ENCODE results near the gene PARP1.

Gene PARP1

DNA sequence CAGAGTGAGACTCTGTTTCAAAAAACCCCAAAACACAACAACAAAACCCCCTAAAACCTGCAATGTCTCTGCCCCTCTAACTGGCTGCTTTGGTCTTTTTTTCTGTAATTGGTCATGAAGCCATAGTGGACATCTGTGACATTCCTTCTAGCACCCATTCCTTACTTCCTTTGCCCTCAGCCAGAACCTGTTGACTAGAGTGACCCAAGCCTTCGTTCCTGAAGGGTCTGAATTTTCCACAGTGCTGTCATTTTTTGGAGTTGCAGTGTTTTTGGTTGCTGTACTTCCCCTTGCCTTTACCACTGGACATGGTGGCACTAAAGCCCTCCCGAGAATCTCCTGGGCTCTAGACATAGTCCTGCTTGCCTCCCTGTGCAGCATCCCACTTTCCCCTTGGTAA, 50.5 kb downstream of the PARP1 start:
- Histone ChIP-seq H3K4me1 (ENCODE audit: control insufficient read depth, insufficient read depth, low read depth, low read length) (no peaks in the 10 kb centered on the region), H4K91ac (ENCODE audit: low read length) (no peak overlapping the region), H3K27ac (ENCODE audit: low read length, poor library complexity, severe bottlenecking) (no peak overlapping the region), H3K9ac (ENCODE audit: low read length) (no peak overlapping the region), H3K4me3 (ENCODE audit: insufficient read depth in 1 of 2, low read depth in 1 of 2, low read length in 2 of 2) (no peak overlapping the region), H3K9me3 (ENCODE audit: control insufficient read depth, low read length) (no peaks in the 10 kb centered on the region), H4K8ac (ENCODE audit: low read length) (no peak overlapping the region), H3K23ac (ENCODE audit: low read length in 2 of 2) (no peak overlapping the region), H3K27me3 (ENCODE audit: control insufficient read depth in 1 of 2, insufficient read depth in 1 of 2, low read length in 2 of 2) (no peaks in the 10 kb centered on the region), H3K36me3 (ENCODE audit: control insufficient read depth in 1 of 2, insufficient read depth in 2 of 2, low read depth in 1 of 2, low read length in 2 of 2) (peaks cover 38 to 43% of the 10 kb centered on the region in 2 experiments), H2AK5ac (ENCODE audit: low read length, severe bottlenecking) (no peak overlapping the region), H3K14ac (ENCODE audit: low read length in 2 of 2) (no peak overlapping the region), H3K4ac (ENCODE audit: low read depth in 1 of 2, low read length in 2 of 2) (no peak overlapping the region), H3K79me1 (replicated peaks; ENCODE audit: low read length, poor library complexity, severe bottlenecking) (peaks cover 2% of the 10 kb centered on the region), H2BK5ac (ENCODE audit: low read depth, low read length, poor library complexity, severe bottlenecking) (no peak overlapping the region), H2BK120ac (ENCODE audit: low read depth, low read length) (no peak overlapping the region), H2AFZ (ENCODE audit: low read depth, low read length) (no peak overlapping the region), H3K18ac (ENCODE audit: low read depth in 1 of 2, low read length in 2 of 2) (no peak overlapping the region), H2BK15ac (ENCODE audit: low read depth, poor library complexity, severe bottlenecking) (no peak overlapping the region), H2BK12ac (ENCODE audit: low read length in 2 of 2) (no peak overlapping the region), H3K4me2 (ENCODE audit: low read length, poor library complexity, severe bottlenecking) (no peak overlapping the region)
- 98% methylated on average over 2 of the region's 2 CpGs for WGBS
- no peak for DNase-seq

DNA sequence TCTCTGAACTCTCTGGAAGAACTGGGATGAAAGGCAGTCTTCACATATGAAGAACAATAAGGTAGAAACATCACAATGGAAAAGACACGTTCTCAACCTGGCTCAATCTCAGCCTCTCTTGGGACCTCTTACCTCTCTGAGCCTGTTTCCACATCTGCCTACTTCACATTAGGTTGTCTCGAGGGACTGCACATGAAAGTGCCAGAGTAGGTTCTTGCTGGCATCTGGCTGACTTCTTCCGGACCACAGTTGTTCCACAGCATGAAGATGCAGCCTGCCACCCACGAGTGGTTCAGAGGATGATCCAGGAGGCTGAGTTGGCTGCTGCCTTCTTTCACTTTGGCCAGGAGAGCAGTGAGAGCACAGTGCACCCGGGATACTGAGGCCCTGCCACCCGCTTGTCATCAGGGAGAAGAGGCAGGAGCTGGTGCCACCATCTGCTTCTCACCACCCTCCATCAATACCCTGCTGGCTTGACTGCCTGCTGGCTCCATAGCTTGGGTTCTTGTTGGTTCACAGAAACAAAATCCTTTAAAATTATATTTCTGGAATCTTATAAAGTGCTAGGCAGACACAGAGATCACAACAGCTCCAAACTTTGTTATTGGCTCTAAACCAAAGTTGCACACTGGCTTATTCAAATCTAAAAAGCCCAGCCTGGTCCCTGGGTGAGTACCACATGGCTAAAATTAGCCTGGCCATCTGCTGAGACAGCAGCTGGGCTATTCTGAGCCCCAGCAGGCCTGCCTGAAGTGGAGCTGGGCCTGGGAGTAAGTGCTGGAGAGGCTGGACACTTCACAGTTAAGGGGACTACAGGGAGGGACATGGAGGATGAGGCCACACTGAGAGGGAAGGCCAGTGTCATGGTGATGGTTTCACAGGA, 52.0 kb downstream of the PARP1 start:
- H3K18ac ChIP-seq (ENCODE audit: low read depth in 1 of 2, low read length in 2 of 2), result no peak overlapping the region
- H3K36me3 ChIP-seq (ENCODE audit: control insufficient read depth in 1 of 2, insufficient read depth in 2 of 2, low read depth in 1 of 2, low read length in 2 of 2), result peaks cover 28 to 30% of the 10 kb centered on the region in 2 experiments
- H3K79me1 ChIP-seq (replicated peaks; ENCODE audit: low read length, poor library complexity, severe bottlenecking), result peaks cover 2% of the 10 kb centered on the region
- H3K4me1 ChIP-seq (ENCODE audit: control insufficient read depth, insufficient read depth, low read depth, low read length), result no peaks in the 10 kb centered on the region
- no peak overlapping the region for H4K91ac ChIP-seq (ENCODE audit: low read length)
- no peak overlapping the region for H3K14ac ChIP-seq (ENCODE audit: low read length in 2 of 2)
- H2BK15ac ChIP-seq (ENCODE audit: low read depth, poor library complexity, severe bottlenecking), result no peak overlapping the region
- H3K9ac ChIP-seq (ENCODE audit: low read length), result no peak overlapping the region
- 97% methylated on average over 6 of the region's 6 CpGs for WGBS
- no peak overlapping the region for H2BK12ac ChIP-seq (ENCODE audit: low read length in 2 of 2)
- no peak overlapping the region for H3K4me3 ChIP-seq (ENCODE audit: insufficient read depth in 1 of 2, low read depth in 1 of 2, low read length in 2 of 2)
- no peak overlapping the region for H2BK120ac ChIP-seq (ENCODE audit: low read depth, low read length)
- no peak overlapping the region for H2BK5ac ChIP-seq (ENCODE audit: low read depth, low read length, poor library complexity, severe bottlenecking)
- DNase-seq, result peak; percentile 9
- no peak overlapping the region for H3K27ac ChIP-seq (ENCODE audit: low read length, poor library complexity, severe bottlenecking)
- no peak overlapping the region for H4K8ac ChIP-seq (ENCODE audit: low read length)
- H2AFZ ChIP-seq (ENCODE audit: low read depth, low read length), result no peak overlapping the region
- no peak overlapping the region for H2AK5ac ChIP-seq (ENCODE audit: low read length, severe bottlenecking)
- no peaks in the 10 kb centered on the region for H3K27me3 ChIP-seq (ENCODE audit: control insufficient read depth in 1 of 2, insufficient read depth in 1 of 2, low read length in 2 of 2)
- H3K4me2 ChIP-seq (ENCODE audit: low read length, poor library complexity, severe bottlenecking), result no peak overlapping the region
- H3K9me3 ChIP-seq (ENCODE audit: control insufficient read depth, low read length), result no peaks in the 10 kb centered on the region
- H3K23ac ChIP-seq (ENCODE audit: low read length in 2 of 2), result no peak overlapping the region
- no peak overlapping the region for H3K4ac ChIP-seq (ENCODE audit: low read depth in 1 of 2, low read length in 2 of 2)

DNA sequence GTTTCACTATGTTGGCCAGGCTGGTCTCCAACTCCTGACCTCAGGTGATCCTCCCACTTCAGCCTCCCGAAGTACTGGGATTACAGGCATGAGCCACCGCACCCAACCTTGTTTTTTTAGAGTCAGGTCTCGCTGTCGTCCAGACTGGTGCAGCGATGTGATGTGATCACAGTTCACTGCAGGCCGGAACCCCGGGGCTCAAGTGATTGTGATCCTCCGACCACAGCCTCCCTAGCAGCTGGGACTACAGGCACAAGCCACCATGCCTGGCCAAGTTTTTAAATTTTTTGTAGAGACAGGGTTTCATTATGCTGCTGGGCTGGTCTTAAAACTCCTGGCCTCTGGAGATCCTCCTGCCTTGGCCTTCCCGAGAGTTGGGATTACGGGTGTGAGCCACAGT, 52.9 kb downstream of the PARP1 start:
- no peak overlapping the region for H2BK120ac ChIP-seq (ENCODE audit: low read depth, low read length)
- H3K36me3 ChIP-seq (ENCODE audit: control insufficient read depth in 1 of 2, insufficient read depth in 2 of 2, low read depth in 1 of 2, low read length in 2 of 2), result peaks cover 22 to 27% of the 10 kb centered on the region in 2 experiments
- no peak overlapping the region for H3K23ac ChIP-seq (ENCODE audit: low read length in 2 of 2)
- no peak overlapping the region for H3K14ac ChIP-seq (ENCODE audit: low read length in 2 of 2)
- H3K9ac ChIP-seq (ENCODE audit: low read length), result no peak overlapping the region
- H2AFZ ChIP-seq (ENCODE audit: low read depth, low read length), result no peak overlapping the region
- H3K4ac ChIP-seq (ENCODE audit: low read depth in 1 of 2, low read length in 2 of 2), result no peak overlapping the region
- DNase-seq, result no peak
- H3K4me1 ChIP-seq (ENCODE audit: control insufficient read depth, insufficient read depth, low read depth, low read length), result no peaks in the 10 kb centered on the region
- H3K27me3 ChIP-seq (ENCODE audit: control insufficient read depth in 1 of 2, insufficient read depth in 1 of 2, low read length in 2 of 2), result no peaks in the 10 kb centered on the region
- H3K79me1 ChIP-seq (replicated peaks; ENCODE audit: low read length, poor library complexity, severe bottlenecking), result peaks cover 2% of the 10 kb centered on the region
- H4K8ac ChIP-seq (ENCODE audit: low read length), result no peak overlapping the region
- H2AK5ac ChIP-seq (ENCODE audit: low read length, severe bottlenecking), result no peak overlapping the region
- no peak overlapping the region for H4K91ac ChIP-seq (ENCODE audit: low read length)
- H3K9me3 ChIP-seq (ENCODE audit: control insufficient read depth, low read length), result no peaks in the 10 kb centered on the region
- H3K27ac ChIP-seq (ENCODE audit: low read length, poor library complexity, severe bottlenecking), result no peak overlapping the region
- H3K4me3 ChIP-seq (ENCODE audit: insufficient read depth in 1 of 2, low read depth in 1 of 2, low read length in 2 of 2), result no peak overlapping the region
- H2BK15ac ChIP-seq (ENCODE audit: low read depth, poor library complexity, severe bottlenecking), result no peak overlapping the region
- H3K18ac ChIP-seq (ENCODE audit: low read depth in 1 of 2, low read length in 2 of 2), result no peak overlapping the region
- no peak overlapping the region for H2BK12ac ChIP-seq (ENCODE audit: low read length in 2 of 2)
- H2BK5ac ChIP-seq (ENCODE audit: low read depth, low read length, poor library complexity, severe bottlenecking), result no peak overlapping the region
- H3K4me2 ChIP-seq (ENCODE audit: low read length, poor library complexity, severe bottlenecking), result no peak overlapping the region
- over 99% methylated on average over 10 of the region's 10 CpGs for WGBS

DNA sequence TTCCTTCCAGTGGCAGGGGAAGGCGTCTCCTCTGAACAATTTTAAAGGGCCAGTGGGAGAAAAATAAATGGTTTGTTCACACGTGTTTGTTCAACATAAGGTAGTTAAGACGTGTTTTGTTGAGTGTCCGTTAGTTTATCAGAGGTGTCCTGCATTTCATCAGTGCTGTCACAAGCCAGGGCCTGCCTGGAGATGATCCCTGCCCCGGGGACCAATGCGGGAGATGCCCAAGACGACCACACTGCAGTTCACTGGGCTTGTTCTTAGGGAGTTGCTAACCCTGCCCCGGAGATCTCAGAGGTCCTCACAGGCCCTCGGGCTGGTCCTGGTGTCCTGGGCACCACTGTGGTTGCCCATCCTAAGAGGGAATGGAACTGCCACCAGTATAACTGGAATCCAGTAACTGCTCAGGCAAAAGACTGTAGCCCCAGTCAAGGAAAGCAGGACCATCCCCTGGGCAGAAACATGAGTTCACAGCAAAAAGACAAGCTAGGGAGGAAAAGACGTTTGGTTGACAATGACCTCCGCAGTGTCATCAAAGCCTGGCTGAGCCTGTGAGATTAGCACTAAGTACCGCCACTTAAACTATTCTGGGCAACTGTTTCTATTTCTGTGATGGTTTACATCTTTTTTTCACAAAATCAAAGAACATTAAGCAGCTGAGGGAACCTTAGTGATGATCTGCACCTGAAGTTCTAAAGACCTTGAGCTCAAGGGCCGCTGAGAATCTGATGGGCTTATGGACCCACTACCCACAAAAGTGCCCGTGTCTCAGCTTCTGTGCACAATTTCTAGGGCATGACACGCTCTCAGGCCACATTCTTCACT, 54.0 kb downstream of the PARP1 start:
- 62% methylated on average over 15 of the region's 15 CpGs for WGBS
- DNase-seq, result no peak
- Histone ChIP-seq H2BK12ac (ENCODE audit: low read length in 2 of 2) (no peak overlapping the region), H4K8ac (ENCODE audit: low read length) (no peak overlapping the region), H3K79me1 (replicated peaks; ENCODE audit: low read length, poor library complexity, severe bottlenecking) (no peaks in the 10 kb centered on the region), H3K9me3 (ENCODE audit: control insufficient read depth, low read length) (no peaks in the 10 kb centered on the region), H3K23ac (ENCODE audit: low read length in 2 of 2) (no peak overlapping the region), H3K27me3 (ENCODE audit: control insufficient read depth in 1 of 2, insufficient read depth in 1 of 2, low read length in 2 of 2) (peaks cover 0 to 3% of the 10 kb centered on the region in 2 experiments), H4K91ac (ENCODE audit: low read length) (no peak overlapping the region), H2BK15ac (ENCODE audit: low read depth, poor library complexity, severe bottlenecking) (no peak overlapping the region), H2BK120ac (ENCODE audit: low read depth, low read length) (no peak overlapping the region), H3K9ac (ENCODE audit: low read length) (no peak overlapping the region), H3K18ac (ENCODE audit: low read depth in 1 of 2, low read length in 2 of 2) (no peak overlapping the region), H3K4me2 (ENCODE audit: low read length, poor library complexity, severe bottlenecking) (no peak overlapping the region), H3K4me1 (ENCODE audit: control insufficient read depth, insufficient read depth, low read depth, low read length) (peaks cover 2% of the 10 kb centered on the region), H3K14ac (ENCODE audit: low read length in 2 of 2) (no peak overlapping the region), H2AK5ac (ENCODE audit: low read length, severe bottlenecking) (no peak overlapping the region), H3K36me3 (ENCODE audit: control insufficient read depth in 1 of 2, insufficient read depth in 2 of 2, low read depth in 1 of 2, low read length in 2 of 2) (peaks cover 14 to 18% of the 10 kb centered on the region in 2 experiments), H2AFZ (ENCODE audit: low read depth, low read length) (no peak overlapping the region), H3K27ac (ENCODE audit: low read length, poor library complexity, severe bottlenecking) (no peak overlapping the region), H2BK5ac (ENCODE audit: low read depth, low read length, poor library complexity, severe bottlenecking) (no peak overlapping the region), H3K4me3 (ENCODE audit: insufficient read depth in 1 of 2, low read depth in 1 of 2, low read length in 2 of 2) (no peak overlapping the region), H3K4ac (ENCODE audit: low read depth in 1 of 2, low read length in 2 of 2) (no peak overlapping the region)

Data from mesenchymal stem cell (in vitro differentiated cells and primary cell).